ENCODE data around the gene BROX. TPM values are rescaled to one million over a fixed set of nuclear protein-coding genes. Genes with fewer than 3 reads are reported as not detected.

The BROX gene
- total RNA-seq, 2 donors from 2014 or later, result 22.8 to 26.3 TPM

GRCh38 chr1:222751255-222751654, 38.9 kb downstream of the BROX start:
- WGBS, 2 experiments (ENCODE audit: insufficient coverage in 1 of 2, insufficient read length in 1 of 2), result 90% methylated on average over 3 of the region's 3 CpGs; no CpG with 5 or more reads in 1 of the 2 experiments
- H3K27ac ChIP-seq (ENCODE audit: low read depth, low read length), result no peak overlapping the region
- H3K4me3 ChIP-seq (ENCODE audit: low read length), result no peak overlapping the region
- H3K9ac ChIP-seq (ENCODE audit: extremely low read depth, low read length, poor library complexity, severe bottlenecking), result no peak overlapping the region
- H3K4me1 ChIP-seq (ENCODE audit: control insufficient read depth, insufficient read depth, low read length), result no peaks in the 10 kb centered on the region
- Mint-ChIP-seq H3K4me3 (no peak overlapping the region), H3K9me3 (no peaks in the 10 kb centered on the region), H3K4me1 (no peaks in the 10 kb centered on the region), H3K27me3 (ENCODE audit: insufficient read depth) (no peaks in the 10 kb centered on the region), H3K36me3 (ENCODE audit: low read depth) (no peaks in the 10 kb centered on the region), H3K27ac (no peak overlapping the region)
- DNase-seq, result no peak
- H3K36me3 ChIP-seq (ENCODE audit: control insufficient read depth, insufficient read depth, low read length), result no peaks in the 10 kb centered on the region
- H3K27me3 ChIP-seq (ENCODE audit: control insufficient read depth, insufficient read depth, low read length, poor library complexity, severe bottlenecking), result no peaks in the 10 kb centered on the region
- TF ChIP-seq CTCF (conservative IDR thresholded peaks at IDR 0.05), result no peak
- no peaks in the 10 kb centered on the region for H3K9me3 ChIP-seq (ENCODE audit: control insufficient read depth, low read length)

- Mint-ChIP-seq H3K36me3 (ENCODE audit: low read depth) (no peaks in the 10 kb centered on the region), H3K27ac (no peak overlapping the region), H3K9me3 (no peaks in the 10 kb centered on the region), H3K27me3 (ENCODE audit: insufficient read depth) (no peaks in the 10 kb centered on the region), H3K4me3 (no peak overlapping the region), H3K4me1 (no peaks in the 10 kb centered on the region)
- no peaks in the 10 kb centered on the region for H3K4me1 ChIP-seq (ENCODE audit: control insufficient read depth, insufficient read depth, low read length)
- no peak overlapping the region for H3K27ac ChIP-seq (ENCODE audit: low read depth, low read length)
- H3K9ac ChIP-seq (ENCODE audit: extremely low read depth, low read length, poor library complexity, severe bottlenecking), result no peak overlapping the region
- no peaks in the 10 kb centered on the region for H3K36me3 ChIP-seq (ENCODE audit: control insufficient read depth, insufficient read depth, low read length)
- H3K27me3 ChIP-seq (ENCODE audit: control insufficient read depth, insufficient read depth, low read length, poor library complexity, severe bottlenecking), result no peaks in the 10 kb centered on the region
- WGBS, 2 experiments (ENCODE audit: insufficient coverage in 1 of 2, insufficient read length in 1 of 2), result 92 to 93% methylated on average over 6 to 10 of the region's 10 CpGs
- no peak overlapping the region for H3K4me3 ChIP-seq (ENCODE audit: low read length)
- no peaks in the 10 kb centered on the region for H3K9me3 ChIP-seq (ENCODE audit: control insufficient read depth, low read length)
- DNase-seq, result no peak
- TF ChIP-seq CTCF (conservative IDR thresholded peaks at IDR 0.05), result no peak
These were observed 42.2 kb downstream of the BROX start for GRCh38 chr1:222754366-222755139.

- 88 to 90% methylated on average over 9 to 10 of the region's 10 CpGs for WGBS, 2 experiments (ENCODE audit: insufficient coverage in 1 of 2, insufficient read length in 1 of 2)
- H3K4me3 Mint-ChIP-seq, result no peak overlapping the region
- Histone ChIP-seq H3K36me3 (ENCODE audit: control insufficient read depth, insufficient read depth, low read length) (no peaks in the 10 kb centered on the region), H3K9ac (ENCODE audit: extremely low read depth, low read length, poor library complexity, severe bottlenecking) (no peak overlapping the region), H3K9me3 (ENCODE audit: control insufficient read depth, low read length) (no peaks in the 10 kb centered on the region), H3K4me3 (ENCODE audit: low read length) (no peak overlapping the region), H3K27ac (ENCODE audit: low read depth, low read length) (no peak overlapping the region), H3K4me1 (ENCODE audit: control insufficient read depth, insufficient read depth, low read length) (no peaks in the 10 kb centered on the region), H3K27me3 (ENCODE audit: control insufficient read depth, insufficient read depth, low read length, poor library complexity, severe bottlenecking) (no peaks in the 10 kb centered on the region)
- no peak for TF ChIP-seq CTCF (conservative IDR thresholded peaks at IDR 0.05)
- H3K4me1 Mint-ChIP-seq, result no peaks in the 10 kb centered on the region
- H3K9me3 Mint-ChIP-seq, result no peaks in the 10 kb centered on the region
- no peaks in the 10 kb centered on the region for H3K27me3 Mint-ChIP-seq (ENCODE audit: insufficient read depth)
- no peaks in the 10 kb centered on the region for H3K36me3 Mint-ChIP-seq (ENCODE audit: low read depth)
- no peak overlapping the region for H3K27ac Mint-ChIP-seq
- no peak for DNase-seq
These were observed 45.4 kb downstream of the BROX start for GRCh38 chr1:222757646-222758268.
